ENCODE data around the gene INPP4A. TPM values are rescaled to one million over a fixed set of nuclear protein-coding genes. Genes with fewer than 3 reads are reported as not detected.

INPP4A gene
- total and polyA plus RNA-seq, 9 of the 15 experiments (the other 6 are each of a cell fraction or from before 2014, with no cell fraction given), result 1.8 to 15.7 (median 8.3) TPM

DNA sequence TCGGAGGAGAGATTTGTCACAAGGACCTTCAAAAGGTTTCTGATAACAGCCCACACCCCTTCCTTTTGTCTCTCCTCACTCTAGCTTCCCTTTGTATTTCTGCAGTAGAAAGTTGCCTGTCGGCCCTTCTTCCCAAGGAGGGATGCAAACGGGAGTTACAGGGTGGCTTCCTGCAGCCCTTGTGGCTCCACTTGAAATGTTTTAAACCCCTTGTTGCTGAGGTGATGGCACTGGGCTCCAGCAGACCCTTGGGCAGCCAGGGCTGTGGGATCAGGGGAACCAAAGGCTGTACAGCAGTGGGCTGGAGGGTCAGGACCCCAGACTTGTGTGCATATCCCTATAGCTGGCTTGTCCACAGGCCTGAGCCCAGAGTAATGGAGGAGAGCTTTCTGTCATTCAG, 101.5 kb downstream of the INPP4A start:
- Histone ChIP-seq H3K27ac (ENCODE audit: extremely low read depth, low read depth, low read length) (no peak overlapping the region), H3K36me3 (ENCODE audit: control insufficient read depth, insufficient read depth, low read length) (peaks cover 29% of the 10 kb centered on the region; the same call in 1 of the 3 replicates), H2AFZ (ENCODE audit: low read depth, low read length) (no peak overlapping the region), H3K27me3 (ENCODE audit: control insufficient read depth in 2 of 2, insufficient read depth in 2 of 2, low read length in 2 of 2) (no peaks in the 10 kb centered on the region), H3K9ac (ENCODE audit: insufficient read depth in 1 of 2, low read depth in 2 of 2, low read length in 2 of 2) (no peak overlapping the region; a peak in 1 of 4 replicates), H3K4me3 (no peak overlapping the region), H3K4me2 (ENCODE audit: insufficient read depth, low read length) (no peak overlapping the region), H3K9me1 (ENCODE audit: control insufficient read depth, insufficient read depth, low read length) (no peaks in the 10 kb centered on the region), H4K20me1 (replicated peaks; ENCODE audit: control insufficient read depth, insufficient read depth, low read length) (no peaks in the 10 kb centered on the region; the same call in 1 of the 2 replicates), H3K79me2 (ENCODE audit: control insufficient read depth, insufficient read depth, low read length) (no peaks in the 10 kb centered on the region), H3K9me3 (replicated peaks; ENCODE audit: control insufficient read depth, insufficient read depth, low read depth, low read length) (no peaks in the 10 kb centered on the region), H3K4me1 (replicated peaks in 1 of 2; ENCODE audit: control insufficient read depth in 2 of 2, insufficient read depth in 2 of 2, low read length in 2 of 2) (peaks cover 7 to 9% of the 10 kb centered on the region in 2 experiments; a peak in 3 of 5 replicates)
- in situ Hi-C loops (cut with MboI), result no loop called here
- no TSS peak for BruUV-seq (replicated peaks)
- FAIRE-seq (no peak), DNase-seq (ENCODE audit: extremely low read depth in 1 of 4, low spot score in 3 of 4) (no peak), ATAC-seq (no peak)
- WGBS (ENCODE audit: insufficient coverage, low coverage, missing lambda C conversion rate), result 63% methylated on average over 3 of the region's 3 CpGs
- TF ChIP-seq, protein P1, sequence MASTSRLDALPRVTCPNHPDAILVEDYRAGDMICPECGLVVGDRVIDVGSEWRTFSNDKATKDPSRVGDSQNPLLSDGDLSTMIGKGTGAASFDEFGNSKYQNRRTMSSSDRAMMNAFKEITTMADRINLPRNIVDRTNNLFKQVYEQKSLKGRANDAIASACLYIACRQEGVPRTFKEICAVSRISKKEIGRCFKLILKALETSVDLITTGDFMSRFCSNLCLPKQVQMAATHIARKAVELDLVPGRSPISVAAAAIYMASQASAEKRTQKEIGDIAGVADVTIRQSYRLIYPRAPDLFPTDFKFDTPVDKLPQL (IDR thresholded peaks at IDR 0.05; ENCODE audit: extremely low read depth, insufficient read length), result no peak
- TF ChIP-seq, protein P2, sequence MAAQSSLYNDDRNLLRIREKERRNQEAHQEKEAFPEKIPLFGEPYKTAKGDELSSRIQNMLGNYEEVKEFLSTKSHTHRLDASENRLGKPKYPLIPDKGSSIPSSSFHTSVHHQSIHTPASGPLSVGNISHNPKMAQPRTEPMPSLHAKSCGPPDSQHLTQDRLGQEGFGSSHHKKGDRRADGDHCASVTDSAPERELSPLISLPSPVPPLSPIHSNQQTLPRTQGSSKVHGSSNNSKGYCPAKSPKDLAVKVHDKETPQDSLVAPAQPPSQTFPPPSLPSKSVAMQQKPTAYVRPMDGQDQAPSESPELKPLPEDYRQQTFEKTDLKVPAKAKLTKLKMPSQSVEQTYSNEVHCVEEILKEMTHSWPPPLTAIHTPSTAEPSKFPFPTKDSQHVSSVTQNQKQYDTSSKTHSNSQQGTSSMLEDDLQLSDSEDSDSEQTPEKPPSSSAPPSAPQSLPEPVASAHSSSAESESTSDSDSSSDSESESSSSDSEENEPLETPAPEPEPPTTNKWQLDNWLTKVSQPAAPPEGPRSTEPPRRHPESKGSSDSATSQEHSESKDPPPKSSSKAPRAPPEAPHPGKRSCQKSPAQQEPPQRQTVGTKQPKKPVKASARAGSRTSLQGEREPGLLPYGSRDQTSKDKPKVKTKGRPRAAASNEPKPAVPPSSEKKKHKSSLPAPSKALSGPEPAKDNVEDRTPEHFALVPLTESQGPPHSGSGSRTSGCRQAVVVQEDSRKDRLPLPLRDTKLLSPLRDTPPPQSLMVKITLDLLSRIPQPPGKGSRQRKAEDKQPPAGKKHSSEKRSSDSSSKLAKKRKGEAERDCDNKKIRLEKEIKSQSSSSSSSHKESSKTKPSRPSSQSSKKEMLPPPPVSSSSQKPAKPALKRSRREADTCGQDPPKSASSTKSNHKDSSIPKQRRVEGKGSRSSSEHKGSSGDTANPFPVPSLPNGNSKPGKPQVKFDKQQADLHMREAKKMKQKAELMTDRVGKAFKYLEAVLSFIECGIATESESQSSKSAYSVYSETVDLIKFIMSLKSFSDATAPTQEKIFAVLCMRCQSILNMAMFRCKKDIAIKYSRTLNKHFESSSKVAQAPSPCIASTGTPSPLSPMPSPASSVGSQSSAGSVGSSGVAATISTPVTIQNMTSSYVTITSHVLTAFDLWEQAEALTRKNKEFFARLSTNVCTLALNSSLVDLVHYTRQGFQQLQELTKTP (IDR thresholded peaks at IDR 0.05; ENCODE audit: low read depth in 1 of 2, partially characterized antibody in 2 of 2), result no peak
- TF ChIP-seq, protein P3, sequence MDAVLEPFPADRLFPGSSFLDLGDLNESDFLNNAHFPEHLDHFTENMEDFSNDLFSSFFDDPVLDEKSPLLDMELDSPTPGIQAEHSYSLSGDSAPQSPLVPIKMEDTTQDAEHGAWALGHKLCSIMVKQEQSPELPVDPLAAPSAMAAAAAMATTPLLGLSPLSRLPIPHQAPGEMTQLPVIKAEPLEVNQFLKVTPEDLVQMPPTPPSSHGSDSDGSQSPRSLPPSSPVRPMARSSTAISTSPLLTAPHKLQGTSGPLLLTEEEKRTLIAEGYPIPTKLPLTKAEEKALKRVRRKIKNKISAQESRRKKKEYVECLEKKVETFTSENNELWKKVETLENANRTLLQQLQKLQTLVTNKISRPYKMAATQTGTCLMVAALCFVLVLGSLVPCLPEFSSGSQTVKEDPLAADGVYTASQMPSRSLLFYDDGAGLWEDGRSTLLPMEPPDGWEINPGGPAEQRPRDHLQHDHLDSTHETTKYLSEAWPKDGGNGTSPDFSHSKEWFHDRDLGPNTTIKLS (IDR thresholded peaks at IDR 0.05; ENCODE audit: borderline replicate concordance, low read depth), result no peak
- TF ChIP-seq ETS2 (tag; IDR thresholded peaks at IDR 0.05; ENCODE audit: borderline replicate concordance, poor library complexity, severe bottlenecking) (no peak), L3MBTL2 (IDR thresholded peaks at IDR 0.05) (no peak), SMAD2 (IDR thresholded peaks at IDR 0.05; ENCODE audit: low read depth, low read length) (no peak), RFX7 (CRISPR knock-in tag; IDR thresholded peaks at IDR 0.05) (no peak)
- TF ChIP-seq, protein P4, sequence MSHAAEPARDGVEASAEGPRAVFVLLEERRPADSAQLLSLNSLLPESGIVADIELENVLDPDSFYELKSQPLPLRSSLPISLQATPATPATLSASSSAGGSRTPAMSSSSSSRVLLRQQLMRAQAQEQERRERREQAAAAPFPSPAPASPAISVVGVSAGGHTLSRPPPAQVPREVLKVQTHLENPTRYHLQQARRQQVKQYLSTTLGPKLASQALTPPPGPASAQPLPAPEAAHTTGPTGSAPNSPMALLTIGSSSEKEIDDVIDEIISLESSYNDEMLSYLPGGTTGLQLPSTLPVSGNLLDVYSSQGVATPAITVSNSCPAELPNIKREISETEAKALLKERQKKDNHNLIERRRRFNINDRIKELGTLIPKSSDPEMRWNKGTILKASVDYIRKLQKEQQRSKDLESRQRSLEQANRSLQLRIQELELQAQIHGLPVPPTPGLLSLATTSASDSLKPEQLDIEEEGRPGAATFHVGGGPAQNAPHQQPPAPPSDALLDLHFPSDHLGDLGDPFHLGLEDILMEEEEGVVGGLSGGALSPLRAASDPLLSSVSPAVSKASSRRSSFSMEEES (CRISPR knock-in tag; IDR thresholded peaks at IDR 0.05), result no peak
- ChIA-PET POLR2A (interaction anchor here (0.6 to 1.2 kb wide), 2 partner anchors 14 to 179 kb away, joined by 3 to 4 read pairs; no protein-coding TSS in a partner anchor), CTCF (ENCODE audit: low intra/inter-chr PET ratio) (no interaction called here)
- intact Hi-C loops (cut with micrococcal nuclease), result no loop called here
